Central memory CD8-positive, alpha-beta T cell (primary cell): ENCODE results near the gene SF3B4.
A peak's percentile ranks its signal among the peaks of the same experiment; 100 is the strongest.

ENCODE experiments used
- ATAC-seq: fragments of 150-1000 bp; cut with Tn5 transposase; replicated peaks from 2 replicates; pipeline ENCODE4 v1.10.0; 2022; ENCODE audit warnings: mild to moderate bottlenecking, moderate FRiP score, moderate number of reproducible peaks; ENCODE audit not compliant: poor library complexity, severe bottlenecking; ENCODE audit errors: extremely low read depth
- DNase-seq, 2 donors: peaks; one replicate each; pipeline ENCODE4 v3.0.0; 2021; ENCODE audit warnings: low spot score in 2 of 2
- H3K27ac Mint-ChIP-seq: one replicate; pipeline ENCODE4 v1.8.0; 2022; ENCODE audit warnings: low read depth, mild to moderate bottlenecking, moderate library complexity, mixed read lengths
- H3K27me3 Mint-ChIP-seq: one replicate; pipeline ENCODE4 v1.8.0; 2022; ENCODE audit warnings: mixed read lengths
- H3K36me3 Mint-ChIP-seq: one replicate; pipeline ENCODE4 v1.8.0; 2022; ENCODE audit warnings: mild to moderate bottlenecking, moderate library complexity, mixed read lengths; ENCODE audit not compliant: insufficient read depth
- H3K4me1 Mint-ChIP-seq: one replicate; pipeline ENCODE4 v1.8.0; 2022; ENCODE audit warnings: mixed read lengths
- H3K4me3 Mint-ChIP-seq: one replicate; pipeline ENCODE4 v1.8.0; 2022; ENCODE audit warnings: mild to moderate bottlenecking, moderate library complexity, mixed read lengths
- H3K9me3 Mint-ChIP-seq: one replicate; pipeline ENCODE4 v1.8.0; 2022; ENCODE audit warnings: mixed read lengths

SF3B4 gene

GRCh38 chr1:149881876-149882275 is 45.7 kb downstream of the SF3B4 start:
- Mint-ChIP-seq H3K36me3 (peaks cover 2% of the 10 kb centered on the region), H3K4me3 (no peak overlapping the region), H3K27ac (no peak overlapping the region), H3K9me3 (no peaks in the 10 kb centered on the region), H3K4me1 (peaks cover 7% of the 10 kb centered on the region), H3K27me3 (no peaks in the 10 kb centered on the region)
- no peak for ATAC-seq
- DNase-seq: no peak

GRCh38 chr1:149879556-149879955 is 48.0 kb downstream of the SF3B4 start:
- Mint-ChIP-seq H3K27me3 (no peaks in the 10 kb centered on the region), H3K27ac (no peak overlapping the region), H3K4me3 (no peak overlapping the region)

GRCh38 chr1:149877211-149877946 is 50.2 kb downstream of the SF3B4 start:
- Mint-ChIP-seq H3K4me3 (no peak overlapping the region), H3K27me3 (no peaks in the 10 kb centered on the region), H3K36me3 (peaks cover 2% of the 10 kb centered on the region), H3K4me1 (peaks cover 7% of the 10 kb centered on the region), H3K9me3 (no peaks in the 10 kb centered on the region), H3K27ac (no peak overlapping the region)
- DNase-seq (no peak), ATAC-seq (no peak)

More at GRCh38 chr1:149879556-149879955, 48.0 kb downstream of the SF3B4 start:
- ATAC-seq: peak; percentile 64
- H3K4me1 Mint-ChIP-seq: peaks cover 7% of the 10 kb centered on the region
- H3K9me3 Mint-ChIP-seq: no peaks in the 10 kb centered on the region
- peaks cover 2% of the 10 kb centered on the region for H3K36me3 Mint-ChIP-seq
- DNase-seq: no peak
